ENCODE data around the gene MED31.
A peak's percentile ranks its signal among the peaks of the same experiment; 100 is the strongest.
"Not testable (repeated sequence)": the region's sequence is repeated elsewhere in the genome, so short reads cannot be mapped to it uniquely, and the experiment has no call there.

The MED31 gene

GRCh38 chr17:6651354-6651918 is at the start of gene MED31, which contains the start of gene C17orf100:
Gene MED31, minus strand, starts transcription at chr17:6651605. Its CDS starts 77 bp downstream, at chr17:6651528.
Gene C17orf100, plus strand, starts transcription at chr17:6651762. Its CDS starts 152 bp downstream, at chr17:6651914.
- peak; percentile 97 for DNase-seq

GRCh38 chr17:6700948-6701307 is 49.5 kb upstream of the MED31 start:
- DNase-seq = no peak

GRCh38 chr17:6699997-6700947 is 48.9 kb upstream of the MED31 start:
- no peak for DNase-seq

- DNase-seq = no peak
Measured at GRCh38 chr17:6698004-6698403, 46.6 kb upstream of the MED31 start.

GRCh38 chr17:6696906-6697305 is 45.5 kb upstream of the MED31 start:
- DNase-seq = no peak

GRCh38 chr17:6695565-6695964 is 44.2 kb upstream of the MED31 start:
- DNase-seq = no peak

- no peak for DNase-seq
Measured at GRCh38 chr17:6695051-6695450, 43.6 kb upstream of the MED31 start.

GRCh38 chr17:6691958-6692357 is 40.6 kb upstream of the MED31 start:
- DNase-seq = not testable (repeated sequence)

- DNase-seq = no peak
Measured at GRCh38 chr17:6691546-6691945, 40.1 kb upstream of the MED31 start.

- no peak for DNase-seq
Measured at GRCh38 chr17:6690641-6691040, 39.2 kb upstream of the MED31 start.

- no peak for DNase-seq
Measured at GRCh38 chr17:6688944-6689343, 37.5 kb upstream of the MED31 start.

- no peak for DNase-seq
Measured at GRCh38 chr17:6686026-6686425, 34.6 kb upstream of the MED31 start.

- DNase-seq = no peak
Measured at GRCh38 chr17:6684881-6685767, 33.7 kb upstream of the MED31 start.

GRCh38 chr17:6684460-6684783 is 33.0 kb upstream of the MED31 start:
- no peak for DNase-seq

GRCh38 chr17:6683730-6684459 is 32.5 kb upstream of the MED31 start:
- no peak for DNase-seq

GRCh38 chr17:6683081-6683684 is 31.8 kb upstream of the MED31 start:
- DNase-seq = no peak

GRCh38 chr17:6682339-6682738 is 30.9 kb upstream of the MED31 start:
- no peak for DNase-seq

GRCh38 chr17:6681671-6682070 is 30.3 kb upstream of the MED31 start:
- DNase-seq = no peak

- no peak for DNase-seq
Measured at GRCh38 chr17:6681176-6681575, 29.8 kb upstream of the MED31 start.

- DNase-seq = no peak
Measured at GRCh38 chr17:6679241-6679640, 27.8 kb upstream of the MED31 start.

- no peak for DNase-seq
Measured at GRCh38 chr17:6677946-6678345, 26.5 kb upstream of the MED31 start.

- DNase-seq = peak; percentile 76
Measured at GRCh38 chr17:6677158-6677831, 25.9 kb upstream of the MED31 start.

Measured in right hindlimb (tissue), 1 donor.